ENCODE data around the gene CAGE1.
"Not testable (repeated sequence)": the region's sequence is repeated elsewhere in the genome, so short reads cannot be mapped to it uniquely, and the experiment has no call there.

CAGE1 gene

DNA sequence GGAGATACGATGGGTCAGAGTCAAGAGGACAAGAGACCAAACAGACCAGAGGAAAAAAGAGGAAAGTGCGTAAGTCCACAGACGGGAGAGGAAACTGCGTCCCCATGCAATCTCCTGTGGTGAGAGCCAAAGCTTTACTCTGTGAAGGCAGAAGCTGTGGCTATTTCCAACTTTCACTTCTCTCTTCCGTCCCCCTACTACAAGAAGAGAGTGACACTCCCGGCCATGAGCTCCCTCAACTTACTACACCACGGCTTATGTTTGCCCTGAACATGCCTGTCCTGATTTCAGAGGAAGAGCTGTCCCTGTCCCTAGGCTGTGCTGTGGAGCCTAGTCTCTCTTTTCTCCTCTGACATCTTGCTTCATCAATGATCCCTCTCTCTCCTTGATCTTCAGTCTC, 65.0 kb downstream of the CAGE1 start:
- H3K4me3 ChIP-seq (ENCODE audit: low read depth, low read length, poor library complexity, severe bottlenecking) = no peak overlapping the region
- no peaks in the 10 kb centered on the region for H3F3A ChIP-seq (ENCODE audit: insufficient read depth, low read length)

DNA sequence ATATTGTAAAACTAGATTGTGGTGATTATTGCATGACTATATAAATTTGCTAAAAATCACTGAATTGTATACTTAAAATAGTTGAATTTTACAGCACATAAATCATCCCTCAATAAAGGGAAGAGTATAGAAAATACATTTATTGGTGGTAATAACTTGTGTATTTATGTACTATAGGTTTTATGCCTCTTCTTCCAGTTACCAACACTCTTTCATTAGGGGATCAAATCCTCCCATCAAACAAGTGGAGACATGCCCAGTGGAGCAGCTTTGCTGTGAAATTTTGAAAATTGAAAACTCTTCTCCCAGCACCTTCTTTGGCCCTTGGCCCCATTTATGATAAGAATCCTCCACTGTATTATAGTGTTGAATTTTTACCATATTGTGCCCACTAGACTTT, 66.5 kb downstream of the CAGE1 start:
- no peak overlapping the region for H3K4me2 ChIP-seq (ENCODE audit: low read length)
- H3F3A ChIP-seq (ENCODE audit: insufficient read depth, low read length) = no peaks in the 10 kb centered on the region
- no peaks in the 10 kb centered on the region for H3K4me1 ChIP-seq (ENCODE audit: insufficient read depth, low read length, severe bottlenecking)
- no peak overlapping the region for H3K4me3 ChIP-seq (ENCODE audit: low read depth, low read length, poor library complexity, severe bottlenecking)
- no peak for TF ChIP-seq EZH2 (IDR thresholded peaks at IDR 0.05; ENCODE audit: borderline replicate concordance, low read length)
- TF ChIP-seq, protein P1, sequence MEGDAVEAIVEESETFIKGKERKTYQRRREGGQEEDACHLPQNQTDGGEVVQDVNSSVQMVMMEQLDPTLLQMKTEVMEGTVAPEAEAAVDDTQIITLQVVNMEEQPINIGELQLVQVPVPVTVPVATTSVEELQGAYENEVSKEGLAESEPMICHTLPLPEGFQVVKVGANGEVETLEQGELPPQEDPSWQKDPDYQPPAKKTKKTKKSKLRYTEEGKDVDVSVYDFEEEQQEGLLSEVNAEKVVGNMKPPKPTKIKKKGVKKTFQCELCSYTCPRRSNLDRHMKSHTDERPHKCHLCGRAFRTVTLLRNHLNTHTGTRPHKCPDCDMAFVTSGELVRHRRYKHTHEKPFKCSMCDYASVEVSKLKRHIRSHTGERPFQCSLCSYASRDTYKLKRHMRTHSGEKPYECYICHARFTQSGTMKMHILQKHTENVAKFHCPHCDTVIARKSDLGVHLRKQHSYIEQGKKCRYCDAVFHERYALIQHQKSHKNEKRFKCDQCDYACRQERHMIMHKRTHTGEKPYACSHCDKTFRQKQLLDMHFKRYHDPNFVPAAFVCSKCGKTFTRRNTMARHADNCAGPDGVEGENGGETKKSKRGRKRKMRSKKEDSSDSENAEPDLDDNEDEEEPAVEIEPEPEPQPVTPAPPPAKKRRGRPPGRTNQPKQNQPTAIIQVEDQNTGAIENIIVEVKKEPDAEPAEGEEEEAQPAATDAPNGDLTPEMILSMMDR (IDR thresholded peaks at IDR 0.05; ENCODE audit: low read length) = no peak
- no peak overlapping the region for H2AFZ ChIP-seq (ENCODE audit: low read length)
- H4K20me1 ChIP-seq (ENCODE audit: insufficient read depth, low read length) = no peaks in the 10 kb centered on the region
- no peak overlapping the region for H3K9ac ChIP-seq (ENCODE audit: low read length)
- H3K9me3 ChIP-seq (ENCODE audit: low read length) = no peaks in the 10 kb centered on the region
- no peaks in the 10 kb centered on the region for H3K36me3 ChIP-seq (ENCODE audit: insufficient read depth, low read length)
- no peaks in the 10 kb centered on the region for H3K79me2 ChIP-seq (ENCODE audit: insufficient read depth, low read length)
- no peak overlapping the region for H3K27ac ChIP-seq (ENCODE audit: low read depth, low read length, poor library complexity, severe bottlenecking)
- no peaks in the 10 kb centered on the region for H3K27me3 ChIP-seq (ENCODE audit: insufficient read depth, low read length)
- no peaks in the 10 kb centered on the region for H3K9me2 ChIP-seq (ENCODE audit: low read depth, low read length)

More for the DNA sequence above, 65.0 kb downstream of the CAGE1 start:
- Histone ChIP-seq H3K27ac (ENCODE audit: low read depth, low read length, poor library complexity, severe bottlenecking) (no peak overlapping the region), H2AFZ (ENCODE audit: low read length) (no peak overlapping the region), H3K9me3 (ENCODE audit: low read length) (no peaks in the 10 kb centered on the region), H3K4me2 (ENCODE audit: low read length) (no peak overlapping the region), H3K9ac (ENCODE audit: low read length) (no peak overlapping the region), H3K79me2 (ENCODE audit: insufficient read depth, low read length) (no peaks in the 10 kb centered on the region), H3K9me2 (ENCODE audit: low read depth, low read length) (no peaks in the 10 kb centered on the region), H3K36me3 (ENCODE audit: insufficient read depth, low read length) (no peaks in the 10 kb centered on the region), H4K20me1 (ENCODE audit: insufficient read depth, low read length) (no peaks in the 10 kb centered on the region), H3K27me3 (ENCODE audit: insufficient read depth, low read length) (no peaks in the 10 kb centered on the region), H3K4me1 (ENCODE audit: insufficient read depth, low read length, severe bottlenecking) (no peaks in the 10 kb centered on the region)
- no peak for TF ChIP-seq EZH2 (IDR thresholded peaks at IDR 0.05; ENCODE audit: borderline replicate concordance, low read length)
- TF ChIP-seq, protein P1 (IDR thresholded peaks at IDR 0.05; ENCODE audit: low read length) = no peak

DNA sequence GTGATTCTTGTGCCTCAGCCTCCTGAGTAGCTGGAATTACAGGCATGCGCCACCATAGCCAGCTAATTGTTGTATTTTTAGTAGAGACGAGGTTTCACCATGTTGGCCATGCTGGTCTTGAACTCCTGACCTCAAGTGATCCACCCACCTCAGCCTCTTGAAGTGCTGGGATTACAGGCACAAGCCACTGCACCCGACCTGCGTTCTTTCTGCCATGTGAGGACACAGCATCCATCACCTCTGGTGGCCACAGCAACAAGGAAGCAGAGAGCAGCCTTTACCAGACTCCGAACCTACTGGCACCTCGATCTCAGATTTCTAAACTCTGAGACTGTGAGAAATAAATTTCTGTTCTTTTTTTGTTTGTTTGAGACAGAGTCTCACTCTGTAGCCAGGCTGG, 67.7 kb downstream of the CAGE1 start:
- not testable (repeated sequence) for H3K4me2 ChIP-seq (ENCODE audit: low read length); H3K27ac ChIP-seq (ENCODE audit: low read depth, low read length, poor library complexity, severe bottlenecking); H3K9ac ChIP-seq (ENCODE audit: low read length); H3K36me3 ChIP-seq (ENCODE audit: insufficient read depth, low read length); H3K27me3 ChIP-seq (ENCODE audit: insufficient read depth, low read length); H3K4me1 ChIP-seq (ENCODE audit: insufficient read depth, low read length, severe bottlenecking); H3F3A ChIP-seq (ENCODE audit: insufficient read depth, low read length); H3K4me3 ChIP-seq (ENCODE audit: low read depth, low read length, poor library complexity, severe bottlenecking); H3K9me2 ChIP-seq (ENCODE audit: low read depth, low read length); H3K79me2 ChIP-seq (ENCODE audit: insufficient read depth, low read length); H2AFZ ChIP-seq (ENCODE audit: low read length); H3K9me3 ChIP-seq (ENCODE audit: low read length); H4K20me1 ChIP-seq (ENCODE audit: insufficient read depth, low read length)

DNA sequence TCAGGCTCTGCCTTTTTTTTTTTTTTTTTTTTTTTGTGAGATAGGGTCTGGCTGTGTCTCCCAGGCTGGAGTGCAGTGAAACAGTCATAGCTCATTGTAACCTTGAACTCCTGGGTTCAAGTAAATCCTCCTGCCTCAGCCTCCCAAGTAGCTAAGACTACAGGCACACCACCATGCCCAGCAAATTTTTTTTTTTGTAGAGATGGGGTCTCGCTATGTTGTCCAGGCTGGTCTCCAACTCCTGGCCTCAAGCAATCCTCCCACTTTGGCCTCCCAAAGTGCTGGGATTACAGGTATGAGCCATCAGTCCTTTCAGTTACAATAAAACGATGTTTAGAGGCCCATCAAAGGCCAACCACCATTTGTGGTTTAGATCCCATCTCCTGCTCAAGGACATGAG, 70.1 kb downstream of the CAGE1 start:
- H3K9me2 ChIP-seq (ENCODE audit: low read depth, low read length); H2AFZ ChIP-seq (ENCODE audit: low read length); H3K9me3 ChIP-seq (ENCODE audit: low read length); H3K27ac ChIP-seq (ENCODE audit: low read depth, low read length, poor library complexity, severe bottlenecking); H3K36me3 ChIP-seq (ENCODE audit: insufficient read depth, low read length); H3K79me2 ChIP-seq (ENCODE audit: insufficient read depth, low read length); H4K20me1 ChIP-seq (ENCODE audit: insufficient read depth, low read length); H3K9ac ChIP-seq (ENCODE audit: low read length); H3K4me1 ChIP-seq (ENCODE audit: insufficient read depth, low read length, severe bottlenecking); H3K4me3 ChIP-seq (ENCODE audit: low read depth, low read length, poor library complexity, severe bottlenecking); H3F3A ChIP-seq (ENCODE audit: insufficient read depth, low read length); H3K4me2 ChIP-seq (ENCODE audit: low read length); H3K27me3 ChIP-seq (ENCODE audit: insufficient read depth, low read length): not testable (repeated sequence)

Measured in OCI-LY1 (cell line).